ENCODE data around the gene CACNA1G. TPM values are rescaled to one million over a fixed set of nuclear protein-coding genes. Genes with fewer than 3 reads are reported as not detected.

Gene CACNA1G
- total and polyA plus RNA-seq, 8 donors: 0.50 to 38.2 (median 19.5) TPM

DNA sequence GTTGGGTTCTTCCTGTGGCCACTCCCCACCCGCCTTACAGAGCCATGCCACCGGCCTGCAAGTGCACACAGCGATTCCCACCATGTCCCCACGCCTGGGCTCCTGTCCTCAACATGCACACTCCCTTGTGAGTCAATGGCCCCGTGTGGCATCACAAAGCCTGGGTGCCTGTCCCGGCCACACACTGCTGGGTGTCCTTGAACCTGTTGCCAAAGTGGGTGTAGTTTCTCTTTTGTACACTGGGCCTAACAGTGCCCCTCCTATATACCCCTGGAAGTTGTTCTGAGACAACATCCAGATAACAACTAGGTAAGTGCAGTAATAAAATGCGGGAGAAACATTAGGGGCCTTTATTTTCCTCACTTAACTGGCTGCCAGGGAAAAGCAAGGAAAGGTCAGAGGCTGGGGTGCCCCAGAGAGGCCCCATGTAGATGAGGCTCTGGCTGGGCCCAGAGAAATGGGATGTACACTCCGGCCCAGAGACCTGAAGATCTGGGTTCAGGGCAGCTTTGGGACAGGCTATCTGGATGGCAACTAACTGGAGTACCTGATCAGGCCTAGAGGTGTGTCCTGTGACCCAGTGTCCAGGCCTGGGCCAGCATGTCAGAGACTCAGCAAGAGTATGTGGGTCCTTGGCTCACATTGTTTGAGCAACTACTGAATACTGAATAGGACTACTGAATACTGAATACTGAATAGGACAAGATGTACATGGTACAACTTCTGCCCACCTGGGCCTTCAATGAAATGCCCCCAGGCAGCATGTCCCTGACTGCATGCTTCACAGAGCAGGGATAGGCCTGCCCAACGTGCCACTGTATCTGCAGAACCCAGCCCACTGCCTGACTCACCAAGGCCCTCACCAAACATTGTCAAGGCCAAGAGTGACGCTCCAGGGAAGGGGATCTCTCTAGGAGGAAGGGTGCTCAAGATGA, 82.5 kb downstream of the CACNA1G start:
- no peak overlapping the region for H3K27ac ChIP-seq
- no peaks in the 10 kb centered on the region for H3K27me3 ChIP-seq
- no peak for ATAC-seq
- H3K36me3 ChIP-seq: no peaks in the 10 kb centered on the region
- no peak overlapping the region for H3K4me3 ChIP-seq
- peaks cover 30 to 39% of the 10 kb centered on the region in 2 donors for H3K4me1 ChIP-seq
- TF ChIP-seq CTCF (IDR thresholded peaks at IDR 0.05): no peak
- H3K9me3 ChIP-seq: no peaks in the 10 kb centered on the region
- DNase-seq: peak in 1 of 4 donors; percentile 56
- intact Hi-C loops (cut with DNase I): no loop called here

- Histone ChIP-seq H3K27ac (no peak overlapping the region), H3K36me3 (no peaks in the 10 kb centered on the region), H3K4me3 (no peak overlapping the region), H3K4me1 (peaks cover 7 to 9% of the 10 kb centered on the region in 2 donors), H3K9me3 (no peaks in the 10 kb centered on the region), H3K27me3 (no peaks in the 10 kb centered on the region)
- no peak for TF ChIP-seq CTCF (IDR thresholded peaks at IDR 0.05)
- ATAC-seq (no peak), DNase-seq (no peak)
- intact Hi-C loops (cut with DNase I): no loop called here
Observed at GRCh38 chr17:50645748-50646682, 85.5 kb downstream of the CACNA1G start.

- Histone ChIP-seq H3K4me1 (no peaks in the 10 kb centered on the region), H3K9me3 (no peaks in the 10 kb centered on the region), H3K27ac (no peak overlapping the region), H3K27me3 (no peaks in the 10 kb centered on the region), H3K36me3 (no peaks in the 10 kb centered on the region), H3K4me3 (no peak overlapping the region)
- intact Hi-C loops (cut with DNase I): no loop called here
- ATAC-seq (no peak), DNase-seq (peak in 1 of 4 donors; percentile 2)
- TF ChIP-seq CTCF (IDR thresholded peaks at IDR 0.05): no peak
Observed at GRCh38 chr17:50647187-50647586, 86.7 kb downstream of the CACNA1G start.

DNA sequence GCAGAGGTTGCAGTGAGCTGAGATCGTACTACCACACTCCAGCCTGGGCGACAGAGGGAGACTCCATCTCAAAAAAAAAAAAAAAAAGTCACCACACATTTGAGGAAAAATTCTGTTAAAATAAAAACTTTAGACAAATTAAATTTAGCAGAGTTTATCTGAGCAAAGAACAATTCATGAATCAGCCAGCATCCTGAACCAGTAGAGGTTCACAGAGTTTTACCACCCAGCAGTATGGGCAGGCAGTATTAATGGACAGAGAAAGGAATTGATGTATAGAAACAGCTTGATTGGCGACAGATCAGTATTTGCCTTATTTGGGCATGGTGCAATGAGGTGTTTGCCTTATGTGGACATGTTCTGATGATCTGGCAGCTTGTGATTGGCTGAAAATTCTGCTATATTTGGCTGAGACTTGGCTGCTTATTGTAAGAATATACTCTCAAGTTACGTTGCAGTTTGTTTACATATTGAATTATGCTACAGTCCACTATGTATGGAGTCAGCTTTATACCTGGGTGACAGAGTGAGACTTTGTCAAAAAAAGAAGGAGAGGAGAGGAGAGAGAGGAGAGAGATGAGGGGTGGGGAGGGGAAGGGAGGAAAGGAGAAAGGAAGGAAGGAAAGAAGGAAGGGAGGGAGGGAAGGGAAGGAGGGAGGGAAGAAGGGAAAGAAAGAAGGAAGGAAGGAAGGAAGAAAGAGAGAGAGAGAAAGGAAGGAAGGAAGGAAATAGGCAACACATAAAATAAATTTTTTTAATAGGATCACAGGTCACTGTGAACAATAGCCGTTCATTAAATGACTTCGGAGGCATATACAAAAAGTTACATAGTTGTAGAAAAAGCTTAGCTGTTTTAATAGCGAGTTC, 88.8 kb downstream of the CACNA1G start:
- H3K36me3 ChIP-seq: no peaks in the 10 kb centered on the region
- H3K9me3 ChIP-seq: peaks cover 0 to 2% of the 10 kb centered on the region in 2 donors
- DNase-seq (no peak), ATAC-seq (no peak)
- H3K4me1 ChIP-seq: no peaks in the 10 kb centered on the region
- H3K27me3 ChIP-seq: no peaks in the 10 kb centered on the region
- intact Hi-C loops (cut with DNase I): no loop called here
- no peak overlapping the region for H3K27ac ChIP-seq
- H3K4me3 ChIP-seq: no peak overlapping the region
- no peak for TF ChIP-seq CTCF (IDR thresholded peaks at IDR 0.05)

Measured in left lung (tissue), 10 donors.